ENCODE measurements around the gene PURB.
"Not testable (repeated sequence)": the region's sequence is repeated elsewhere in the genome, so short reads cannot be mapped to it uniquely, and the experiment has no call there.

PURB gene

DNA sequence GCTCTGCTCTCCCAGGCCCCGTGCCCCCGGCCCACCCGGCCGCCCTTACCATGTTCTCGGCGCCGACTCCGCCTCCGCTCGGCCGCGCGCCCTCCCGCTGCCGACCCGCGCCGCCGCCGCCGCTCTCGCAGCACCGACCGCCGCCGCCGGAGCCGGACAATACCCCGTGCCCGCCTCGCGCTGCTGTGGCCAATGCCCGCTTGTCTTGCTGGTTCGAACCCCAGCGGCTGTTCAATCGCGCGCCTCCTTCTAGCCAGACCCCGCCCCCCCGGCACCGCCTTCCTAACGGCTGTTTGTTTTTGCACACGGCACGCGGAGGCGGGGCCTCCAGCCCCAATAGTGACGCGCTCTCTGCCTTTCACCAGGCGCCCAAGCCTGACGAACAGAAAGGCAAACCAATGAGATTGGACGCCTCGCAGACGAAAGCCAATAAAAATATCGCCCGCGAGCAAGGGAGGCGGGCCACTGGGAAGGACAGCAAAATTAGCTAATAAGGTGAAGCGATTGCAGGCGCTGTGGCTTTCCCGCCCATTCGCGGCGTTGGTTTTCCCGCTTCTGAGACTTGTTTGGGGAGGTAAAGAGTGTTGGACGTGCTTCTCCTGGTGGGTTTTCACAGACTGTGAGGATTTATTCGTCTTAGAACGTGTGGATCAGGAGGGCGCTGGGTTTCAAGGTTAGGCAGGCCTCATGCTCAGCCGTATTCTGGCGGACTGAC, 37.3 kb downstream of the PURB start, which contains the start of gene H2AZ2:
H2AZ2 (minus strand) TSS at position 168 of the 715 bp plus-strand sequence; CDS start at position 52, 116 bp downstream.
- no peaks in the 10 kb centered on the region for H3K27me3 ChIP-seq (ENCODE audit: insufficient read depth, poor library complexity, severe bottlenecking)
- peak within 1 kb of the TSS; percentile 90 for H3K4me3 ChIP-seq (ENCODE audit: severe bottlenecking)
- H3K9me3 ChIP-seq (ENCODE audit: severe bottlenecking) = no peaks in the 10 kb centered on the region
- peak; percentile 90 for ATAC-seq (ENCODE audit: low read depth)
- H3K27ac ChIP-seq (ENCODE audit: poor library complexity, severe bottlenecking) = peak within 1 kb of the TSS; percentile 87
- H3K4me1 ChIP-seq (ENCODE audit: insufficient read depth, poor library complexity, severe bottlenecking) = peaks cover 14% of the 10 kb centered on the region
- TF ChIP-seq, protein P1, sequence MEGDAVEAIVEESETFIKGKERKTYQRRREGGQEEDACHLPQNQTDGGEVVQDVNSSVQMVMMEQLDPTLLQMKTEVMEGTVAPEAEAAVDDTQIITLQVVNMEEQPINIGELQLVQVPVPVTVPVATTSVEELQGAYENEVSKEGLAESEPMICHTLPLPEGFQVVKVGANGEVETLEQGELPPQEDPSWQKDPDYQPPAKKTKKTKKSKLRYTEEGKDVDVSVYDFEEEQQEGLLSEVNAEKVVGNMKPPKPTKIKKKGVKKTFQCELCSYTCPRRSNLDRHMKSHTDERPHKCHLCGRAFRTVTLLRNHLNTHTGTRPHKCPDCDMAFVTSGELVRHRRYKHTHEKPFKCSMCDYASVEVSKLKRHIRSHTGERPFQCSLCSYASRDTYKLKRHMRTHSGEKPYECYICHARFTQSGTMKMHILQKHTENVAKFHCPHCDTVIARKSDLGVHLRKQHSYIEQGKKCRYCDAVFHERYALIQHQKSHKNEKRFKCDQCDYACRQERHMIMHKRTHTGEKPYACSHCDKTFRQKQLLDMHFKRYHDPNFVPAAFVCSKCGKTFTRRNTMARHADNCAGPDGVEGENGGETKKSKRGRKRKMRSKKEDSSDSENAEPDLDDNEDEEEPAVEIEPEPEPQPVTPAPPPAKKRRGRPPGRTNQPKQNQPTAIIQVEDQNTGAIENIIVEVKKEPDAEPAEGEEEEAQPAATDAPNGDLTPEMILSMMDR (IDR thresholded peaks at IDR 0.05; ENCODE audit: poor library complexity, severe bottlenecking) = peak; percentile 67
- peak; percentile 100 for DNase-seq (ENCODE audit: low spot score)
- H3K36me3 ChIP-seq (ENCODE audit: low read depth) = peaks cover 7% of the 10 kb centered on the region

DNA sequence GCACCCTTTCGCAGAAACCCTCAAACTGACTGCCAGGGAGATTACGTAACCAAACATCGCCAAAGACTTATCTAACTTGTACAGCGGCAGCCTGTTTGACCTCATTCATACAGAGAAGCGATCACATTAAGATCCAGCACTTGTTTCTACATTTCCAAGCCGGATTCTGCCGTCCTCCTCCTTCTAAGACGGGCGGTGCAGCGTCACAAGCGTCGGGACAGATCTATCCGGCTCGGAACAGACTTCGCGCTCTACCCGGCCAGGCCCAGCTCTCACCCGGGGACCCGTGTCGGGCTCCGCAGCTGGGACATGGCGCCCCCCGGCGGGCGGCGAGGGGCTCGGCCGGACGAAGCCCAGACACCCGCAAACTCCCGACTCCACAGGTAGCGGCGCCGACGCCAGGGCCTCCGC, 37.8 kb downstream of the PURB start:
- Histone ChIP-seq H3K4me1 (ENCODE audit: insufficient read depth, poor library complexity, severe bottlenecking) (peaks cover 14% of the 10 kb centered on the region), H3K4me3 (ENCODE audit: severe bottlenecking) (peak overlapping the region; percentile 90), H3K36me3 (ENCODE audit: low read depth) (peaks cover 11% of the 10 kb centered on the region), H3K9me3 (ENCODE audit: severe bottlenecking) (no peaks in the 10 kb centered on the region), H3K27me3 (ENCODE audit: insufficient read depth, poor library complexity, severe bottlenecking) (no peaks in the 10 kb centered on the region), H3K27ac (ENCODE audit: poor library complexity, severe bottlenecking) (peak overlapping the region; percentile 87)
- ATAC-seq (ENCODE audit: low read depth) (peak; percentile 60), DNase-seq (ENCODE audit: low spot score) (peak; percentile 79)
- TF ChIP-seq, protein P1 (IDR thresholded peaks at IDR 0.05; ENCODE audit: poor library complexity, severe bottlenecking) = peak; percentile 96

DNA sequence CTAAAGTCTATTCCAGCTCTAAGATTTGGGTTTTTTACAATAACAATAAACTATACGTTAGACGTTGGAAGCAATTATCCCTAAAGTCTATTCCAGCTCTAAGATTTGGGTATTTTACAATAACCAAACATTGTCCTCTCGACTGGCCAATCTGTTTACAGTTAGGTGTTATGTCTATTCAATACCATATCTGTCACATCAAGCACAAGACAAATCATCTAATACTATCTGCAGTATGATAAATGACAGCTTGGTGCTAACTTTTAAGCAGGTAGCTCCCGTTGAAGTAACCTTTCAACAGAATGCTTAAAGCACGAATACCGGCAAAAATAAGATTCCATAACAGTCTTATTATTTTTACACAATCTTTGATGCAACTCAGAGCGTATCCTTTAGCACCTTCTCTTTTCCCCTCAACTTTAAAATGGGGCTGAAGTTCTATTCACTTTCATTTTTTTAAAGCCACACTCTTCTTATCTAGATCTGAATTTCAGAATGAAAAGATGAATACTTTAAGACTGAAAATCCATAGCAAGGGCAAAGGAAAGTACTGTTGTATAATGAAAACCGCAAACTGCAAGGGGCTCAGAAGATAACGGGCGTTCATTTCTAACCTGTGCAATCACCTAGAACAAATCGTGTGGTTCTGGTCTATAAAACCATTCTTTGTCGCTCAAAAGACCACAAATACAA, 38.4 kb downstream of the PURB start:
- Histone ChIP-seq H3K27ac (ENCODE audit: poor library complexity, severe bottlenecking) (peak overlapping the region; percentile 87), H3K9me3 (ENCODE audit: severe bottlenecking) (no peaks in the 10 kb centered on the region), H3K36me3 (ENCODE audit: low read depth) (peaks cover 17% of the 10 kb centered on the region), H3K4me3 (ENCODE audit: severe bottlenecking) (peak overlapping the region; percentile 90), H3K4me1 (ENCODE audit: insufficient read depth, poor library complexity, severe bottlenecking) (peaks cover 14% of the 10 kb centered on the region), H3K27me3 (ENCODE audit: insufficient read depth, poor library complexity, severe bottlenecking) (no peaks in the 10 kb centered on the region)
- TF ChIP-seq, protein P1 (IDR thresholded peaks at IDR 0.05; ENCODE audit: poor library complexity, severe bottlenecking) = no peak
- no peak for DNase-seq (ENCODE audit: low spot score)
- ATAC-seq (ENCODE audit: low read depth) = no peak

DNA sequence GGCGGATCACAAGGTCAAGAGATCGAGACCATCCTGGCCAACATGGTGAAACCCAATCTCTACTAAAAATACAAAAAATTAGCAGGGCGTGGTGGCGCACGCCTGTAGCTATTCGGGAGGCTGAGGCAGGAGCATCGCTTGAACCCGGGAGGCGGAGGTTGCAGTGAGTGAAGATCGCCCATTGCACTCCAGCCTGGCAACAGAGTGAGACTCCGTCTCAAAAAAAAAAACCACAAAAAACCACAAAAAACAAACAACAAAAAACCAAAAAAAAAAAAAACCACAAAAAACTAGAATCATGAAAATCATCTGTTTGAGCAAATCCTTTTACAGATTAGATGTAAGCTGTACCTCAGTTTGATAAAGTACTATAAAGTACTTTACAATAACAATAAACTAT, 38.9 kb downstream of the PURB start:
- not testable (repeated sequence) for H3K27me3 ChIP-seq (ENCODE audit: insufficient read depth, poor library complexity, severe bottlenecking); H3K9me3 ChIP-seq (ENCODE audit: severe bottlenecking); ATAC-seq (ENCODE audit: low read depth); DNase-seq (ENCODE audit: low spot score)
- Histone ChIP-seq H3K4me3 (ENCODE audit: severe bottlenecking) (peak overlapping the region; percentile 90), H3K27ac (ENCODE audit: poor library complexity, severe bottlenecking) (peak overlapping the region; percentile 87), H3K4me1 (ENCODE audit: insufficient read depth, poor library complexity, severe bottlenecking) (peaks cover 14% of the 10 kb centered on the region), H3K36me3 (ENCODE audit: low read depth) (peaks cover 23% of the 10 kb centered on the region)

DNA sequence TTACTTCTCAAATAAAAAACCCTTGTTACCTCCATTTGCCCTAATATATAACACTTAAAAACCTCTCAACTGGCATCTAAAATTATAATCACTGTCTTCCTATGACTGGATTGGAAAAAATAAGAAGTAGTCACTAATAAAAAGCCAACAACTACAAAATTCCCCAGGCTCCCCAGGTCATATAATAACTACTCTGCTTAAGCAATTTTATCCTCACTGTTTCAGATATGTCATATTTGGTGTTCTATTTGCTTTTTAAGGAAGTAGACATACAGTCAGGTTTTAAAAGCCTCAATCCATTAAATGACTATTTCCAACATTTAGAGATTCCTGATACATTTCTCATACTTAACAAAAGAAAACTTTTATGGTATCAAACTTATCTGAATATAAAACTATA, 39.9 kb downstream of the PURB start:
- H3K27me3 ChIP-seq (ENCODE audit: insufficient read depth, poor library complexity, severe bottlenecking) = no peaks in the 10 kb centered on the region
- H3K36me3 ChIP-seq (ENCODE audit: low read depth) = peaks cover 32% of the 10 kb centered on the region
- TF ChIP-seq, protein P1 (IDR thresholded peaks at IDR 0.05; ENCODE audit: poor library complexity, severe bottlenecking) = no peak
- H3K4me1 ChIP-seq (ENCODE audit: insufficient read depth, poor library complexity, severe bottlenecking) = peaks cover 14% of the 10 kb centered on the region
- ATAC-seq (ENCODE audit: low read depth) (no peak), DNase-seq (ENCODE audit: low spot score) (no peak)
- H3K4me3 ChIP-seq (ENCODE audit: severe bottlenecking) = no peak overlapping the region
- H3K27ac ChIP-seq (ENCODE audit: poor library complexity, severe bottlenecking) = peak overlapping the region; percentile 87
- no peaks in the 10 kb centered on the region for H3K9me3 ChIP-seq (ENCODE audit: severe bottlenecking)

DNA sequence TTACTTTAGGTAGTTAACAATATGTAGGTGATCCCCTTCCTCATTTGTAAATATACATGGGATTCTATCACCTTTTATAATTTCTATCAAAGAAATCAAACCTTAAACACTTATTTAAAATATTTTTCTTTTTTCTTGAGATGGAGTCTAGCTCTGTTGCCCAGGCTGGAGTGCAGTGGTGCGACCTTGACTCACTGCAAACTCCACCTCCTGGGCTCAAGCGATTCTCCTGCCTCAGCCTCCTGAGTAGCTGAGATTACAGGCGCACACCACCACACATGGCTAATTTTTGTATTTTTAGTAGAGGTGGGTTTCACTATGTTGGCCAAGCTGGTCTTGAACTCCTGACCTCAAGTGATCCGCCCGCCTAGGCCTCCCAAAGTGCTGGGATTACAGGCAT, 41.9 kb downstream of the PURB start:
- Histone ChIP-seq H3K36me3 (ENCODE audit: low read depth) (peaks cover 51% of the 10 kb centered on the region), H3K4me1 (ENCODE audit: insufficient read depth, poor library complexity, severe bottlenecking) (peaks cover 14% of the 10 kb centered on the region)
- not testable (repeated sequence) for DNase-seq (ENCODE audit: low spot score); H3K4me3 ChIP-seq (ENCODE audit: severe bottlenecking); ATAC-seq (ENCODE audit: low read depth); H3K27me3 ChIP-seq (ENCODE audit: insufficient read depth, poor library complexity, severe bottlenecking); H3K27ac ChIP-seq (ENCODE audit: poor library complexity, severe bottlenecking); H3K9me3 ChIP-seq (ENCODE audit: severe bottlenecking)

DNA sequence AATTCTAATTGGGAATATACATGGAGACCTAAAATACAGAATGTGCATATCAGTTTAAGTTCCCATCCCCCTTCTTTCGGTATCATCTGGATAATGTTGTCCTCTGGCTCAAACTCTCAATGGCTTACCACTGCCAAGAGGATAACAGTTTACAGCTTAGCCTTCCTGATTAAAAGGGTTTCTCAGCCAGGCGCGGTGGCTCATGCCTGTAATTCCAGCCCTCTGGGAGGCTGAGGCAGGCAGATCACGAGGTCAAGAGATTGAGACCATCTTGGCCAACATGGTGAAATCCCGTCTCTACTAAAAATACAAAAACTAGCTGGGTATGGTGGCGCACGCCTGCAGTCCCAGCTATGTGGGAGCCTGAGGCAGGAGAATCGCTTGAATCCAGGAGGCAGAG, 42.7 kb downstream of the PURB start:
- not testable (repeated sequence) for H3K27ac ChIP-seq (ENCODE audit: poor library complexity, severe bottlenecking); H3K4me3 ChIP-seq (ENCODE audit: severe bottlenecking); H3K9me3 ChIP-seq (ENCODE audit: severe bottlenecking); ATAC-seq (ENCODE audit: low read depth); H3K27me3 ChIP-seq (ENCODE audit: insufficient read depth, poor library complexity, severe bottlenecking); DNase-seq (ENCODE audit: low spot score)
- peaks cover 14% of the 10 kb centered on the region for H3K4me1 ChIP-seq (ENCODE audit: insufficient read depth, poor library complexity, severe bottlenecking)
- H3K36me3 ChIP-seq (ENCODE audit: low read depth) = peaks cover 57% of the 10 kb centered on the region
